OCI-LY3 (cell line): Measurements from ENCODE around the gene TMEM245.

Experiments used
- CTCF ChIP-seq: fragments of 200-600, 300-600 bp; sonication (generic); IDR thresholded peaks from 2 replicates; pipeline ENCODE4 v1.5.1; 2014; ENCODE audit warnings: antibody characterized with exemption, low read length, low read depth
- EZH2phosphoT487 ChIP-seq: fragments of 200-600 bp; shearing (Covaris generic); IDR thresholded peaks from 2 replicates; pipeline ENCODE4 v1.6.1; 2018; ENCODE audit warnings: antibody characterized with exemption, mixed run types, low read depth

GRCh38 chr9:109003116-109003515 lies 116.6 kb downstream of the TMEM245 start:
- TF ChIP-seq CTCF (no peak), EZH2phosphoT487 (no peak)
